Measurements from ENCODE around the gene NUDT16. TPM values are rescaled to one million over a fixed set of nuclear protein-coding genes. Genes with fewer than 3 reads are reported as not detected.
"Not testable (repeated sequence)": the region's sequence is repeated elsewhere in the genome, so short reads cannot be mapped to it uniquely, and the experiment has no call there.

The NUDT16 gene
- total RNA-seq, 1 experiment from 2014 or later = 0.93 TPM

GRCh38 chr3:131371688-131372066, 9.9 kb upstream of the NUDT16 start:
- Histone ChIP-seq H3K9me2 (replicated peaks; ENCODE audit: insufficient read depth, low read length) (no peaks in the 10 kb centered on the region), H3K4me3 (ENCODE audit: low read length) (no peak overlapping the region), H3K36me3 (ENCODE audit: insufficient read depth, low read length) (no peaks in the 10 kb centered on the region), H2AFZ (ENCODE audit: low read length) (no peak overlapping the region), H3K79me2 (ENCODE audit: low read length) (no peaks in the 10 kb centered on the region), H3K9me3 (ENCODE audit: low read length) (no peaks in the 10 kb centered on the region), H3K27me3 (ENCODE audit: low read length) (no peaks in the 10 kb centered on the region), H3K27ac (ENCODE audit: low read length) (no peak overlapping the region), H3K4me1 (ENCODE audit: low read length) (no peaks in the 10 kb centered on the region), H3K9ac (ENCODE audit: low read length) (no peak overlapping the region), H3K4me2 (ENCODE audit: low read depth, low read length, poor library complexity, severe bottlenecking) (no peak overlapping the region), H4K20me1 (ENCODE audit: insufficient read depth, low read depth, low read length) (no peaks in the 10 kb centered on the region)
- no peak for DNase-seq

DNA sequence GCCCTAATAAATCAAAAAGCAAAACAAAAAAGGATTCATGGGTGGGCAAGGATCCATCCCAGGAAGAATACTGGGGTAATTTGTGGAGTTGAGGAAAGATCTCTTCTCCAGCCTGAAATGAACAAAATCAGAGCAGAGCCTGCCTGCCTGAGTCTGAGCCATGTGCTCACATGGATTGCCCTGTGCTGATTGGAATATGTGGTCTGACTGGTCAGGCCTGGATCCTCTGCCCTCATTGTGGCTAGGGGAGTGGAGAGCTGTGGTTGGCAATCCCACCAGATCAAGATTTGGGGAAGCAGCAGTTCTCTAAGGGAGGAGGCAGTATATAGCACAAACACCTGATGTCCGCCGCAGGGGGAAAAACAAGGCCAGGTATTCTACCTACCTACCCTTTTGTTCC, 6.8 kb upstream of the NUDT16 start:
- no peaks in the 10 kb centered on the region for H4K20me1 ChIP-seq (ENCODE audit: insufficient read depth, low read depth, low read length)
- H3K4me3 ChIP-seq (ENCODE audit: low read length) = no peak overlapping the region
- H3K36me3 ChIP-seq (ENCODE audit: insufficient read depth, low read length) = no peaks in the 10 kb centered on the region
- no peaks in the 10 kb centered on the region for H3K9me3 ChIP-seq (ENCODE audit: low read length)
- H3K79me2 ChIP-seq (ENCODE audit: low read length) = no peaks in the 10 kb centered on the region
- no peak overlapping the region for H3K9ac ChIP-seq (ENCODE audit: low read length)
- no peaks in the 10 kb centered on the region for H3K9me2 ChIP-seq (replicated peaks; ENCODE audit: insufficient read depth, low read length)
- no peak for DNase-seq
- no peaks in the 10 kb centered on the region for H3K27me3 ChIP-seq (ENCODE audit: low read length)
- H2AFZ ChIP-seq (ENCODE audit: low read length) = no peak overlapping the region
- H3K27ac ChIP-seq (ENCODE audit: low read length) = no peak overlapping the region
- no peak overlapping the region for H3K4me2 ChIP-seq (ENCODE audit: low read depth, low read length, poor library complexity, severe bottlenecking)
- H3K4me1 ChIP-seq (ENCODE audit: low read length) = no peaks in the 10 kb centered on the region

- not testable (repeated sequence) for H3K4me1 ChIP-seq (ENCODE audit: low read length); DNase-seq; H3K27ac ChIP-seq (ENCODE audit: low read length); H3K36me3 ChIP-seq (ENCODE audit: insufficient read depth, low read length); H3K79me2 ChIP-seq (ENCODE audit: low read length); H3K27me3 ChIP-seq (ENCODE audit: low read length); H3K9me3 ChIP-seq (ENCODE audit: low read length); H4K20me1 ChIP-seq (ENCODE audit: insufficient read depth, low read depth, low read length); H3K9me2 ChIP-seq (replicated peaks; ENCODE audit: insufficient read depth, low read length)
- peak overlapping the region; percentile 67 for H3K9ac ChIP-seq (ENCODE audit: low read length)
- peak overlapping the region; percentile 72 for H3K4me2 ChIP-seq (ENCODE audit: low read depth, low read length, poor library complexity, severe bottlenecking)
- H2AFZ ChIP-seq (ENCODE audit: low read length) = peak overlapping the region; percentile 67; the same call in 1 of the 2 replicates
- H3K4me3 ChIP-seq (ENCODE audit: low read length) = peak overlapping the region; percentile 83
Measured at GRCh38 chr3:131380821-131381444, 641 bp upstream of the NUDT16 start.

DNA sequence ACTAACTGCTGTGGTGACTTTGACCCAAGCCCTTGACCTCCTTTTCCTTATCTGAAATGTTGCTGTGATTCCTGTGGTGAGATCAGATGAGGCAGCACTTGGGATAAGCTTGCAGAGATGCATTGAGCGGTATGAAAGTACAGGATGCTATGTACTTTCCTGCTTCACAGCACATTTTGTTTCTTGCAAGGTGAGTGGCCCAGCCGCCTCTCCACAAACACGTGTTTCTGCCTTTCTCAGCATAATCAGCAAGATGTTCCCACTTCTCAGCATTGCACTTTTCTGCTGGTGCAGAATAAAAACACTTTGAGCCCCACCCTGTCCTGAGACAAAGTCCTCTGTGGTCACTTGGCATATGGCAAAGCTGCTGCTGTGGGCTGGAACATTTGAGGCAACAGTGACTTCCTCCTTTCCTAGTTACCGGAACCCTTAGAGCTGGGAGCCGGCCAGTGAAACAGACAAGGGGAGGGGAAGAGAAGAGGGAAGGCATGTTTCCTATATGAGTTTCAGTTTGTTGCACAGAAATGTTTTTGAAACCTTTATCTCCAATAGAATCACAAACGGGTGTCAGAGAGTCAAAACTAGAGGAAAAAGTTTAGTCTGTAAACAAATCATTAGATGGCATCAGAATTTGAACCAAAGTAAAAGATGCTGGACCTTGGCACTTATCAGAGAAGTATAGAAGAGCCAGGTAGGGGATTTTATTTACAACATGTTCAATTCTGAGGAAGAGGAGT, 5.0 kb downstream of the NUDT16 start:
- H4K20me1 ChIP-seq (ENCODE audit: insufficient read depth, low read depth, low read length) = no peaks in the 10 kb centered on the region
- no peak overlapping the region for H3K9ac ChIP-seq (ENCODE audit: low read length)
- no peak overlapping the region for H3K4me2 ChIP-seq (ENCODE audit: low read depth, low read length, poor library complexity, severe bottlenecking)
- peaks cover 7% of the 10 kb centered on the region for H3K4me1 ChIP-seq (ENCODE audit: low read length)
- H3K27ac ChIP-seq (ENCODE audit: low read length) = no peak overlapping the region
- H3K4me3 ChIP-seq (ENCODE audit: low read length) = no peak overlapping the region
- H3K27me3 ChIP-seq (ENCODE audit: low read length) = no peaks in the 10 kb centered on the region
- no peaks in the 10 kb centered on the region for H3K9me3 ChIP-seq (ENCODE audit: low read length)
- H3K9me2 ChIP-seq (replicated peaks; ENCODE audit: insufficient read depth, low read length) = no peaks in the 10 kb centered on the region
- H2AFZ ChIP-seq (ENCODE audit: low read length) = no peak overlapping the region
- H3K36me3 ChIP-seq (ENCODE audit: insufficient read depth, low read length) = no peaks in the 10 kb centered on the region
- no peaks in the 10 kb centered on the region for H3K79me2 ChIP-seq (ENCODE audit: low read length)
- peak; percentile 35 for DNase-seq

DNA sequence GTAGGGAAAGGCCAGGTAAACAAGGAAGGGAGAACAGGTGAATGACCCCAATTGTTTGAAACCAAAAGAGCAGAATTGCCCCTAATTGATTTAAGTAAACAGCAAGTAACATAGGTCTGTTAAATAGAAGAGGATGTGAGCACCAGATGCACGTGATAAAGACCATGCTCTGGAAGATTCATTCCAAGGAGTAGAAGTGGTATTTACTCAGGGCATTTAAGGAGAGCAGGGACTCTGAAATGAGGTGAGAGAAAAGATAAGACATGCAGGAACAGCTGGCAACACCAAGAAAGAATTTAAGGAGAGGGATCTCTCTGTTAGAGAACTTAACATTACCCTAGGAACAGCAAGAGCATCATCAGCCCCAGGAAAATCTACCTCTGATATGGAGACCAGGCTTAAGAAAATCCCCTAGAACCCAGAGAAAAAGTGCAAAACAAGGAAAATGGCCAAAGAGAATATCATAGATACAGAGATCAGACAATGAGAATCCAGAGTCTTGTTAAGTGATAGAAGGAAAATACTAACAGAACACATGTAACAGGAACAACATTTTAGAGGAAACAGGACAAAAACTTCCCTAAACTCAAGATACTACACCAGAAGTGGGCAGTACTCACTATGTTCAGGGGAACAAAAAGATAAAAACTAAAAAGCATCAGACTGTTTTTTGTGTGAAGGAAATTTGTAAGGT, 6.4 kb downstream of the NUDT16 start:
- H3K4me1 ChIP-seq (ENCODE audit: low read length) = no peaks in the 10 kb centered on the region
- no peaks in the 10 kb centered on the region for H3K9me3 ChIP-seq (ENCODE audit: low read length)
- no peaks in the 10 kb centered on the region for H3K27me3 ChIP-seq (ENCODE audit: low read length)
- no peak overlapping the region for H3K4me3 ChIP-seq (ENCODE audit: low read length)
- H3K36me3 ChIP-seq (ENCODE audit: insufficient read depth, low read length) = no peaks in the 10 kb centered on the region
- H3K79me2 ChIP-seq (ENCODE audit: low read length) = no peaks in the 10 kb centered on the region
- no peak overlapping the region for H3K4me2 ChIP-seq (ENCODE audit: low read depth, low read length, poor library complexity, severe bottlenecking)
- no peaks in the 10 kb centered on the region for H4K20me1 ChIP-seq (ENCODE audit: insufficient read depth, low read depth, low read length)
- no peak overlapping the region for H3K9ac ChIP-seq (ENCODE audit: low read length)
- H2AFZ ChIP-seq (ENCODE audit: low read length) = no peak overlapping the region
- no peak overlapping the region for H3K27ac ChIP-seq (ENCODE audit: low read length)
- no peaks in the 10 kb centered on the region for H3K9me2 ChIP-seq (replicated peaks; ENCODE audit: insufficient read depth, low read length)
- DNase-seq = peak; percentile 33

GRCh38 chr3:131388490-131388799, 6.9 kb downstream of the NUDT16 start:
- Histone ChIP-seq H3K4me1 (ENCODE audit: low read length) (no peaks in the 10 kb centered on the region), H3K9ac (ENCODE audit: low read length) (no peak overlapping the region), H3K9me2 (replicated peaks; ENCODE audit: insufficient read depth, low read length) (no peaks in the 10 kb centered on the region), H3K79me2 (ENCODE audit: low read length) (no peaks in the 10 kb centered on the region), H3K27me3 (ENCODE audit: low read length) (no peaks in the 10 kb centered on the region), H2AFZ (ENCODE audit: low read length) (no peak overlapping the region), H4K20me1 (ENCODE audit: insufficient read depth, low read depth, low read length) (no peaks in the 10 kb centered on the region), H3K9me3 (ENCODE audit: low read length) (no peaks in the 10 kb centered on the region), H3K4me3 (ENCODE audit: low read length) (no peak overlapping the region), H3K4me2 (ENCODE audit: low read depth, low read length, poor library complexity, severe bottlenecking) (no peak overlapping the region), H3K36me3 (ENCODE audit: insufficient read depth, low read length) (no peaks in the 10 kb centered on the region), H3K27ac (ENCODE audit: low read length) (no peak overlapping the region)
- peak; percentile 17 for DNase-seq

DNA sequence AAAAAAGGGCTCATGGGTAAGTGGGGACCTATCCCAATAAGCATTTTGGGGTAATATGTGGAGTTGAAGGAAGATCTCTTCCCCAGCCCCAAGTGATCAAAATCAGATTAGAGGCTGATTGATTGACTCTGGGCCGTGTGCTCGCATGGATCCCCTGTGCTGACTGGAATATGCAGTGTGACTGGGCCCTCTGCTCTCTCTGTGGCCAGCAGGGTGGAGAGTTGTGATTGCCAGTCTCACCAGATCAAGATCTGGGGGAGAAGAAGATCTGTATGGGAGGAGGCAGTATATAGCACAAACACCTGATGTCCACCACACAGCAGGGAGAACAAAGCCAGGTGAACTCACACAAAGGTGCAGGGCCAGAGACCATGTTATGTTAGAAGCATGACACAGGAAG, 8.8 kb downstream of the NUDT16 start:
- Histone ChIP-seq H3K9me2 (replicated peaks; ENCODE audit: insufficient read depth, low read length) (no peaks in the 10 kb centered on the region), H3K4me1 (ENCODE audit: low read length) (no peaks in the 10 kb centered on the region), H3K4me3 (ENCODE audit: low read length) (no peak overlapping the region), H3K27ac (ENCODE audit: low read length) (no peak overlapping the region), H3K9me3 (ENCODE audit: low read length) (no peaks in the 10 kb centered on the region), H3K36me3 (ENCODE audit: insufficient read depth, low read length) (no peaks in the 10 kb centered on the region), H3K4me2 (ENCODE audit: low read depth, low read length, poor library complexity, severe bottlenecking) (no peak overlapping the region), H3K27me3 (ENCODE audit: low read length) (no peaks in the 10 kb centered on the region), H3K9ac (ENCODE audit: low read length) (no peak overlapping the region), H2AFZ (ENCODE audit: low read length) (no peak overlapping the region), H4K20me1 (ENCODE audit: insufficient read depth, low read depth, low read length) (no peaks in the 10 kb centered on the region), H3K79me2 (ENCODE audit: low read length) (no peaks in the 10 kb centered on the region)
- no peak for DNase-seq

- H3K27ac ChIP-seq (ENCODE audit: low read length) = no peak overlapping the region
- no peaks in the 10 kb centered on the region for H3K4me1 ChIP-seq (ENCODE audit: low read length)
- H2AFZ ChIP-seq (ENCODE audit: low read length) = no peak overlapping the region
- H3K4me2 ChIP-seq (ENCODE audit: low read depth, low read length, poor library complexity, severe bottlenecking) = no peak overlapping the region
- H3K36me3 ChIP-seq (ENCODE audit: insufficient read depth, low read length) = no peaks in the 10 kb centered on the region
- no peak overlapping the region for H3K9ac ChIP-seq (ENCODE audit: low read length)
- no peaks in the 10 kb centered on the region for H3K27me3 ChIP-seq (ENCODE audit: low read length)
- H3K4me3 ChIP-seq (ENCODE audit: low read length) = no peak overlapping the region
- H3K9me2 ChIP-seq (replicated peaks; ENCODE audit: insufficient read depth, low read length) = no peaks in the 10 kb centered on the region
- H3K9me3 ChIP-seq (ENCODE audit: low read length) = no peaks in the 10 kb centered on the region
- DNase-seq = no peak
- H3K79me2 ChIP-seq (ENCODE audit: low read length) = no peaks in the 10 kb centered on the region
- no peaks in the 10 kb centered on the region for H4K20me1 ChIP-seq (ENCODE audit: insufficient read depth, low read depth, low read length)
Measured at GRCh38 chr3:131393051-131393450, 11.5 kb downstream of the NUDT16 start.
